GM12864 (cell line): ENCODE results near the gene PTRH2.

Experiments
- DNase-seq: peaks from one replicate; pipeline ENCODE4 v3.0.0-alpha.2; 2011; ENCODE audit warnings: low read depth
- H3K4me3 ChIP-seq: 2 replicates; pipeline ENCODE4 v1.5.1; 2011; ENCODE audit warnings: mild to moderate bottlenecking, low read depth, low read length, control low read depth
- TF ChIP-seq, protein P1 (sequence below): IDR thresholded peaks from 2 replicates; pipeline ENCODE4 v1.5.1; 2011; ENCODE audit warnings: low read depth, mild to moderate bottlenecking, moderate library complexity, low read length, control low read depth, inconsistent platforms; ENCODE audit errors: missing control alignments

Gene PTRH2

DNA sequence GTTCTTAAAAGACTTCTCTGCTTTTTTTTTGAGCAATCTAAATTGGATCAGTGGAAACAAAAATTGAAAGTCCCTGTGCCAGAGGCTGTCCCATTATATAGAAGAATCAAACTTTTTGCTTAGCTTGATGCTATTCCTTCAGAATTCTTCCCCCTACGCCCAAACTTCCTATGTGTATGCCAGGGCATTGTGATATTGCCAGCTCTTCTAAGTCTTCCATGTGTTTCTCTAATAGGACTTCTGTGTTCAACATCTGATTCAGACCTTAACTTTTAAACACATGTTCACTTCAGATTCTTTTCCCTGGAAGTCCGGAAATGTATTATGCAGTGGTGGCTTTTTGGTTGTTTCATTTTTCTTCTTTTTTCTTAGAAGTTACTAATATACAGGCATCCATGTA is 18.7 kb downstream of the PTRH2 start:
- TF ChIP-seq, protein P1, sequence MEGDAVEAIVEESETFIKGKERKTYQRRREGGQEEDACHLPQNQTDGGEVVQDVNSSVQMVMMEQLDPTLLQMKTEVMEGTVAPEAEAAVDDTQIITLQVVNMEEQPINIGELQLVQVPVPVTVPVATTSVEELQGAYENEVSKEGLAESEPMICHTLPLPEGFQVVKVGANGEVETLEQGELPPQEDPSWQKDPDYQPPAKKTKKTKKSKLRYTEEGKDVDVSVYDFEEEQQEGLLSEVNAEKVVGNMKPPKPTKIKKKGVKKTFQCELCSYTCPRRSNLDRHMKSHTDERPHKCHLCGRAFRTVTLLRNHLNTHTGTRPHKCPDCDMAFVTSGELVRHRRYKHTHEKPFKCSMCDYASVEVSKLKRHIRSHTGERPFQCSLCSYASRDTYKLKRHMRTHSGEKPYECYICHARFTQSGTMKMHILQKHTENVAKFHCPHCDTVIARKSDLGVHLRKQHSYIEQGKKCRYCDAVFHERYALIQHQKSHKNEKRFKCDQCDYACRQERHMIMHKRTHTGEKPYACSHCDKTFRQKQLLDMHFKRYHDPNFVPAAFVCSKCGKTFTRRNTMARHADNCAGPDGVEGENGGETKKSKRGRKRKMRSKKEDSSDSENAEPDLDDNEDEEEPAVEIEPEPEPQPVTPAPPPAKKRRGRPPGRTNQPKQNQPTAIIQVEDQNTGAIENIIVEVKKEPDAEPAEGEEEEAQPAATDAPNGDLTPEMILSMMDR: no peak
- DNase-seq: no peak
- H3K4me3 ChIP-seq: no peak overlapping the region

DNA sequence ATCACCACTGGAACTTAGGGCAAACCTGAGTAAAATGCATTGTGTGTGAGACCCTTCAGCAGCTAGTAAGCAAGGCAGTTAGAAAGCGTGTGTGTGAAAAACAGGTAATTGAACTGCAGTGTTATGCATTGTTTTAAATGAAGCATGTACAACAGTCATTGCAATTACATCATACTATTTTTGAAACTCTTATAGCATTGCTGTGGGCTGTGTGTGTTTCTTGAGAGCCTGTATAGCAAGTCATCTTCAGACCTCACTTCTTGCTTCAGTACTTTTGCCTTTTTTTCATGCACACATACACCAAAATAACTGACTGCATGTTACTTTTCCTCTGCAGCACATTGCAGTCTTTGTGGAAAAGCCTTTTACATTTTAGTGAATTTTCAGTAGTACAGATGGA is 19.2 kb downstream of the PTRH2 start:
- DNase-seq: no peak
- H3K4me3 ChIP-seq: no peak overlapping the region
- TF ChIP-seq, protein P1: no peak

DNA sequence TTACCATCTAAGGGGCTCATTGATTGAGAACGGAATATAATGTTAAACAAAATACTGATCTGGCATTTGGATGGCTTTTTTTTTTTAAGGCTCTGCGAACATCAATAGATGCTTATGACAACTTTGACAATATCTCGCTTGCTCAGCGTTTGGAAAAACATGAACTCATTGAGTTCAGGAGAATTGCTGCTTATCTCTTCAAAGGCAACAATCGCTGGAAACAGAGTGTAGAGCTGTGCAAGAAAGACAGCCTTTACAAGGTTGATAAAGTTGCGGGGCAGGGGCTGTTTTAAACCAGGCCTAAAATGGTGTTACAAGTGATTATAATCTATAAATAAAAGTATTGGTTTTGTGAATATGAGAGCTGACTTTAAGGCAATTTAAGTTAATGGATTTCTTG is 22.3 kb downstream of the PTRH2 start:
- H3K4me3 ChIP-seq: no peak overlapping the region
- no peak for DNase-seq
- TF ChIP-seq, protein P1: no peak

DNA sequence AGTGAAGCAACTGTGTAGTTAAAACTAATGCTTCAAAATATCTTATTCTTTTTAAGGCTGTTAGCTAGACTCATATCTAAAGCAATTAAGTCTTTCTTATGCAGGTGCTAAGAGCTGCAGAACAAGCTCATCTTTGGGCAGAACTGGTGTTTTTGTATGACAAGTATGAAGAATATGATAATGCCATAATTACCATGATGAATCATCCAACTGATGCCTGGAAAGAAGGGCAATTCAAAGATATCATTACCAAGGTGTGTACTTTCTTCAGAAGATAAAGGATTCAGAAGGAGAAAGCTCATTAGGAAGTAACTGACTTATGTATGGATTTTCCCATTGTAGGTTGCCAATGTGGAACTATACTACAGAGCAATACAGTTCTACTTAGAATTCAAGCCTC is 23.9 kb downstream of the PTRH2 start:
- TF ChIP-seq, protein P1: no peak
- H3K4me3 ChIP-seq: no peak overlapping the region
- DNase-seq: no peak

DNA sequence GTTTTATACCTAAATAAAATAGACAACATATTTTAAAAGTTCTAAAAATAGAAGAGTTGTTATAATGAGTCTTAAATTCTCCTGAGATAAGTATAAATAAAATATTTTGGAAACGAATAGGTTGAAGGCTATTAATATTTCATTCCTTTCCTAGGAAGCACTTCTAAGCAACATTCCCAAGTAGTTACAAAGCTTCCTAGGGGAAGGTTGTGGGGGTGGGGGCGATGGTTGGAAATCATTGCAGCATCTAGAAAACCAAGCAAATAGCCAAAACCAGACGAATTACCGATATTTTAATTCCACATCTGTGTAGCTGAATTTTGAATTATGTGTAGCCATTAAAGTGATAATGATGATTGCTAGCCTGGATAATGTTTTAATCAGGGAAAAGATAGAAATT is 26.9 kb downstream of the PTRH2 start:
- no peak for DNase-seq
- no peak overlapping the region for H3K4me3 ChIP-seq
- TF ChIP-seq, protein P1: no peak

DNA sequence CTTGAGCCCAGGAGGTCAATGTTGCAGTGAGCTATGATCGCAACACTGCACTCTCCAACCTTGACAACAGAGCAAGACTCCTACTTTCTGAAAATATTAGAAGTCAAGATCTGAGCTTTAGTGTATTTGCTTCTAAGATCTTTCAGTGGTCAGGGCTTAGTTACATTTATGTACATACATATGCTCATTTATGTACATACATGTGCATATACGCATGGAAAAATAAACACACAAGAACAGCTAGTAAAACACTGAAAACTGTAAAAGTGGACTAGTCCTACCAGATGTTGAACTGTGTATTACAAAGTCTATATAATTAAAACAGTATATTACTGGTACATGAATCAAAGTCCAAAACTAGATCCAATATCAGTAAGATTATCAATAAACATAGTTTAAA is 28.3 kb downstream of the PTRH2 start:
- no peak overlapping the region for H3K4me3 ChIP-seq
- no peak for DNase-seq
- TF ChIP-seq, protein P1: no peak

DNA sequence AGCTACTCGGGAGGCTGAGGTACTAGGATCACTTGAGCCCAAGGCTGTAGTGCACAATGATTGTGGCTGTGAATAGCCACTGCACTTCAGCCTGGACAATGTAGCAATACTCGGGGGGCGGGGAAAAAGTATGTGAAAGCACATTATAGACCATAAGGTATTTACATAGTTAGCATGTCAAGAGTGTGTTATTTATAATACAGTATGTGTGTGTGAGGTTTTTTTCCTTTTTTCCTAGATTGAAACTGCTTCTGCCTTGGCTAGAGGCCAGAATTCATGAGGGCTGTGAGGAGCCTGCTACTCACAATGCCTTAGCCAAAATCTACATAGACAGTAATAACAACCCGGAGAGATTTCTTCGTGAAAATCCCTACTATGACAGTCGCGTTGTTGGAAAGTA is 30.5 kb downstream of the PTRH2 start:
- H3K4me3 ChIP-seq: no peak overlapping the region
- DNase-seq: no peak
- TF ChIP-seq, protein P1: no peak
